KMS-11 (cell line): ENCODE measurements around the gene TMEM38B.

Source experiments
- H2AFZ ChIP-seq: fragments of 200-600 bp; sonication (generic); 2 replicates; pipeline ENCODE4 v1.6.1; 2016; ENCODE audit warnings: antibody characterized with exemption, mixed run types, low read depth
- H3K27ac ChIP-seq: fragments of 200-600 bp; sonication (generic); 2 replicates; pipeline ENCODE4 v1.6.1; 2016; ENCODE audit warnings: mild to moderate bottlenecking, mixed run types
- H3K27me3 ChIP-seq: fragments of 200-600 bp; sonication (generic); 2 replicates; pipeline ENCODE4 v1.6.1; 2017; ENCODE audit warnings: mild to moderate bottlenecking, low read depth, mixed run types, moderate library complexity; ENCODE audit not compliant: insufficient read depth
- H3K36me3 ChIP-seq: fragments of 200-600 bp; sonication (generic); 2 replicates; pipeline ENCODE4 v1.6.1; 2017; ENCODE audit warnings: mild to moderate bottlenecking, mixed run types; ENCODE audit not compliant: insufficient read depth
- H3K4me1 ChIP-seq: fragments of 200-600 bp; sonication (generic); 2 replicates; pipeline ENCODE4 v1.6.1; 2016; ENCODE audit warnings: mild to moderate bottlenecking, low read depth, mixed run types; ENCODE audit not compliant: poor library complexity, severe bottlenecking
- H3K4me2 ChIP-seq: fragments of 200-600 bp; sonication (generic); 2 replicates; pipeline ENCODE4 v1.7.0; 2016; ENCODE audit warnings: mild to moderate bottlenecking, mixed run types
- H3K4me3 ChIP-seq: fragments of 200-600 bp; sonication (generic); IDR thresholded peaks from 2 replicates; pipeline ENCODE4 v1.6.1; 2017; ENCODE audit warnings: low read depth, low read length, mixed read lengths; ENCODE audit not compliant: insufficient read depth
- H3K79me2 ChIP-seq: fragments of 200-600 bp; sonication (generic); 2 replicates; pipeline ENCODE4 v1.6.1; 2016; ENCODE audit warnings: low read depth, mixed run types; ENCODE audit not compliant: insufficient read depth
- H3K9ac ChIP-seq: fragments of 200-600 bp; sonication (generic); 2 replicates; pipeline ENCODE4 v1.6.1; 2016; ENCODE audit warnings: mild to moderate bottlenecking, mixed run types
- H4K20me1 ChIP-seq: fragments of 200-600 bp; sonication (generic); 2 replicates; pipeline ENCODE4 v1.6.1; 2016; ENCODE audit warnings: mild to moderate bottlenecking, mixed run types; ENCODE audit not compliant: insufficient read depth
- TF ChIP-seq, protein P1 (sequence below): fragments of 200-600 bp; sonication (generic); conservative IDR thresholded peaks from 2 replicates; pipeline ENCODE4 v1.6.1; 2017; ENCODE audit warnings: low read depth, mild to moderate bottlenecking, antibody characterized with exemption, low read length, moderate library complexity, mixed read lengths

TMEM38B gene

DNA sequence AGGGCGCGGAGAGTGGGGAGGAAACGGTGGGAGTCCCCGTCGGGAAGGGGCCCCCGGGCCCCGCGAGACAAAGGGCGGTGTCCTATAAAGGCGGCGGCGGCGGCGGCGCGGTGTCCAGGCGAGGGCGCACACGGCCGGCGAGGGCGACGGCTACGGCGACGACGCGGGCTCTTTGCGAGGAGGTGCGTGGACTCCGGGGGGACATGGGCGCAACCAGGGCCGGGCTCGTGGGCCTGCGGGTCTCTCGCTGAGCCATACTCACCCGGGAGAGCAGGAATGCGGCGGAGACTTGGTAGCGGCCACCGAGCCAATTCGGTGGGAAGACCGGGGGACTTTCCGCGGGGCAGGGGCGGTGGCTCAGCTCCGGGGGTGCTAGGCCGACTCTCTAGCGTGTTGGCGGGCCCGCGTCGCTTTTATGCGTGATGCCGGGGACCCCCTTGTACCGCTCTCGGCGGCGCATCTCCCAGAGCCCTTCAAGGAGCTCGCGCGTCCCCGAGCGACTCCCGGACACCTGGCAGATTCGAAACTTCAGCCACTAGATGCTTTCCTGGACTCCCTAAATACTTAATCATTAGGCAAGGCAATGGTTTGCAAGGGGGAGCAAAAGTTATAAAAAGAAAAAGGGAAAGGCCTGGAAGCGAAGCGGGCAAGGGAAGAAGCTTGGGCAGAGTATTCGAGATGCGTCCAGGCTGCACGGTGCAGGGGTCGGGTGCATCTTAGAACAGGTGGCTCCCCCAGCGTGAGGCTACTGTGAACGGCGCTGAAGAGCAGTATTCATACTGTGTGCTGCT, 38.0 kb upstream of the TMEM38B start:
- no peaks in the 10 kb centered on the region for H3K79me2 ChIP-seq
- H4K20me1 ChIP-seq = no peaks in the 10 kb centered on the region
- no peak overlapping the region for H2AFZ ChIP-seq
- H3K9ac ChIP-seq = no peak overlapping the region
- no peak overlapping the region for H3K27ac ChIP-seq
- H3K36me3 ChIP-seq = no peaks in the 10 kb centered on the region
- TF ChIP-seq, protein P1, sequence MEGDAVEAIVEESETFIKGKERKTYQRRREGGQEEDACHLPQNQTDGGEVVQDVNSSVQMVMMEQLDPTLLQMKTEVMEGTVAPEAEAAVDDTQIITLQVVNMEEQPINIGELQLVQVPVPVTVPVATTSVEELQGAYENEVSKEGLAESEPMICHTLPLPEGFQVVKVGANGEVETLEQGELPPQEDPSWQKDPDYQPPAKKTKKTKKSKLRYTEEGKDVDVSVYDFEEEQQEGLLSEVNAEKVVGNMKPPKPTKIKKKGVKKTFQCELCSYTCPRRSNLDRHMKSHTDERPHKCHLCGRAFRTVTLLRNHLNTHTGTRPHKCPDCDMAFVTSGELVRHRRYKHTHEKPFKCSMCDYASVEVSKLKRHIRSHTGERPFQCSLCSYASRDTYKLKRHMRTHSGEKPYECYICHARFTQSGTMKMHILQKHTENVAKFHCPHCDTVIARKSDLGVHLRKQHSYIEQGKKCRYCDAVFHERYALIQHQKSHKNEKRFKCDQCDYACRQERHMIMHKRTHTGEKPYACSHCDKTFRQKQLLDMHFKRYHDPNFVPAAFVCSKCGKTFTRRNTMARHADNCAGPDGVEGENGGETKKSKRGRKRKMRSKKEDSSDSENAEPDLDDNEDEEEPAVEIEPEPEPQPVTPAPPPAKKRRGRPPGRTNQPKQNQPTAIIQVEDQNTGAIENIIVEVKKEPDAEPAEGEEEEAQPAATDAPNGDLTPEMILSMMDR = no peak
- H3K4me3 ChIP-seq = no peak overlapping the region
- no peaks in the 10 kb centered on the region for H3K27me3 ChIP-seq
- no peak overlapping the region for H3K4me2 ChIP-seq
- no peaks in the 10 kb centered on the region for H3K4me1 ChIP-seq

DNA sequence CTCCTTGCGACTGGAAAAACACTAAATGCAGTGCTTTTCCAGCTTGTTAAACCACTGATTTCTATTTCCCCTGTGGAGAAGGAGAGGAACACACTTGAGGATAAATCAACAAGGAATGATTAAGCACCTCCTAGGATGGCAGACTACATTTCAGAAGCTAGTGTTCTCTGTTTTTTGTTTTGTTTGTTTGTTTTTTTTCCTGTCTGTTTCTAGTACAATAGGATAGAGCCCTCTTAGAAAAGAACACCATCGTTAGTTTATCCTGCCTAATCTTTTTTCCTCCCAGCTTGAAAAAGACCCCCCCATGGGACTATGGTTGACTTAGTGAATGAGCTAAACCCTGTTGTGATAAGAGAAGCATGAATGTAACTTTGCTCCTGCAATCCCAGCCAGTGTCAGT, 36.0 kb upstream of the TMEM38B start:
- Histone ChIP-seq H3K36me3 (no peaks in the 10 kb centered on the region), H3K27ac (no peak overlapping the region), H3K9ac (no peak overlapping the region), H2AFZ (no peak overlapping the region), H4K20me1 (no peaks in the 10 kb centered on the region), H3K79me2 (no peaks in the 10 kb centered on the region), H3K4me1 (no peaks in the 10 kb centered on the region), H3K4me2 (no peak overlapping the region), H3K27me3 (no peaks in the 10 kb centered on the region), H3K4me3 (no peak overlapping the region)
- TF ChIP-seq, protein P1 = no peak

DNA sequence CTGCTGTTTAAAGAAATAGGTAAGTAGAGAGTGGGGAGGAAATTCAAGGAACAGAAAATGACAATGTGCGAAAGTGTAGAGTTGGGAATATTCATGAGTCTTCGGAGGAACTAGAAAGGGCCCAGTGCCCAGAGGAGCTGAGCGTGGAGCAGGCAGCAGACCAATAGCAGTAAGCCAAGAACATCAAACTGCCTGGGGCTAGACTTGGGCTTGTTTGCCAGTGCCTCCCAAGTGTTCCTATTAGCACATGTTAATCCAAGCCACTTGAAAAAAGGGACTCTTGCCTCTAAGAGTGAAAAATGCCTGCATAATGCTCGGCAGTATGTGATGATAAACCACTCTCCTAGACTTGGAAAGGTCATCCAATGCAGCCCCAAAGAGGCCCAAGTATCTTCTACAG, 33.3 kb upstream of the TMEM38B start:
- H3K4me1 ChIP-seq = no peaks in the 10 kb centered on the region
- H4K20me1 ChIP-seq = no peaks in the 10 kb centered on the region
- no peaks in the 10 kb centered on the region for H3K79me2 ChIP-seq
- H2AFZ ChIP-seq = no peak overlapping the region
- H3K9ac ChIP-seq = no peak overlapping the region
- H3K4me2 ChIP-seq = no peak overlapping the region
- H3K36me3 ChIP-seq = no peaks in the 10 kb centered on the region
- TF ChIP-seq, protein P1 = no peak
- H3K27ac ChIP-seq = no peak overlapping the region
- no peak overlapping the region for H3K4me3 ChIP-seq
- H3K27me3 ChIP-seq = no peaks in the 10 kb centered on the region

DNA sequence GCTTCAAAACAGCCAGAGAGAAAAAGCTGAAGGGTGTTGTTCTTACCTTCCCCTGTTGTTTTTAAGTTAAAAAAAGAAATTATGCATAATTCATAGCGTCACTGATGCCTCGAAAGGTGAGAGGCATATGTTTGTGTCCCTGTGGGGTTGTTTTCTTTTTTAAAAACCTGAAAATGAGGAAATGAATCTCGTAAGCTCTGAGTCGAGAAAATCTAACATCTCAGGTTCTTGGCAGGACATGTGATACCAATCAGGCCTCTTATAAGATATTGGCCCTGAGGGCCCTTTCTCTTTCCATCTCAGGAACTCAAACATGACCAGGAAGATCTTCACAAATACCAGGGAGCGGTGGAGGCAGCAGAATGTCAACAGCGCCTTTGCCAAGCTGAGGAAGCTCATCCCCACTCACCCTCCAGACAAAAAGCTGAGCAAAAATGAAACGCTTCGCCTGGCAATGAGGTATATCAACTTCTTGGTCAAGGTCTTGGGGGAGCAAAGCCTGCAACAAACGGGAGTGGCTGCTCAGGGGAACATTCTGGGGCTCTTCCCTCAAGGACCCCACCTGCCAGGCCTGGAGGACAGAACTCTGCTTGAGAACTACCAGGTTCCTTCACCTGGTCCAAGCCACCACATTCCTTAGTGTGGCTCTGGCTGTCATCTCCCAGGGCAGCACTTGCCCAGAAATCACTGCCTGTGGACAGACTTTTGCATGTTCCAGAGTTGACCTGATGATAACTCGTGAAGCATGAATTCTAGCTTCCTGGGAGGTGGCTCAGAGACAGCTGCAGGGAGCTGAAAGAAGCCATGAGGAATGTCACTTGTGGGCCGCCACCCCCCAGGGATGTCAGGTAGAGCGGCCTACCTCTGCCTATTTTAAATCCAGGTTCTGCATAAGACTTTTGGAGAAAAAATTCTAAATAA, 31.9 kb upstream of the TMEM38B start, which contains the start of gene TAL2:
TAL2 (plus strand) TSS at position 274 of the 921 bp plus-strand sequence; CDS start at position 314, 40 bp downstream.
- Histone ChIP-seq H3K27me3 (no peaks in the 10 kb centered on the region), H3K4me2 (no peak within 1 kb of the TSS), H3K79me2 (no peaks in the 10 kb centered on the region), H3K4me3 (no peak within 1 kb of the TSS), H2AFZ (no peak within 1 kb of the TSS), H3K36me3 (no peaks in the 10 kb centered on the region), H3K4me1 (no peaks in the 10 kb centered on the region), H4K20me1 (no peaks in the 10 kb centered on the region), H3K9ac (no peak within 1 kb of the TSS), H3K27ac (no peak within 1 kb of the TSS)
- TF ChIP-seq, protein P1 = no peak
